Measurements from ENCODE around the gene PRDM8. TPM values are rescaled to one million over a fixed set of nuclear protein-coding genes. Genes with fewer than 3 reads are reported as not detected.

PRDM8 gene
- 1 to 10 TPM in 1 of 2 donors, under 1 TPM in 1; 0.82 to 1.6 TPM for total RNA-seq

DNA sequence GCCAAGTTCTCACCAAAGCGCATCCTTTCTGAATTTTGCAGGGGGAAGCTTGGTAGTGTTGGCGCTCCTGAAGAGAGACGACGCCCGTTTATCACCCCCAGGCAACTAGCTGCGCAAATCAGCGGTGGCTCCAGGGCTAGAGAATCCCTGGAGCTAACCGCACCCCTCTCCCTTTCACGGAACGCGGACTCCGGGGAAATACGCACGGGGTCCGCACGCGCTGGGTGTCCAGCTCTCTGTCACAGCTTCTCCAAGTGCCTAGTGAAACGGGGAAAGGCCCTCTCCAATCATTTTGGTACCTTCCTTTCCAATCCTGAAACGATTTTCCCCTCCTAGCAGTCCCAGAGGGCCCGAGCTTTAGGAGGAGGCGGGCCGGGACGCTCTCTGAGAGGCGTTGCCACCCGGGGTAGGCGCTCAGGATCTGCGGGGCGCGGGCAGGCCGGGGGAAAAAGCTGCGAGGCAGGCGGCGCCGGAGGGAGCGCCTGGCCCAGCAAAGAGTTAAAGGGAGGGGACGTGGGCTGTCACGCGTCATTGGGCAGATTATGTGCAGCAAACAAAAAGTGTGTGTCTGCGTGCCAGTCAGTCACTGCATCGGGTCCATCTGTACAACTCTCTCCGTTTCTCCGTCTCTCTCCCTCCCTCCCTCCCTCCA lies at the start of gene PRDM8:
TSS of gene PRDM8 (plus strand) at position 582 of the 652 bp plus-strand sequence. CDS start 2,578 bp downstream, outside the sequence.
- H3K9ac ChIP-seq (ENCODE audit: low read depth in 2 of 2, low read length in 2 of 2): no peak within 1 kb of the TSS
- H3K4me3 ChIP-seq: peak within 1 kb of the TSS; percentile 9
- H3K4me1 ChIP-seq: no peaks in the 10 kb centered on the region
- no peaks in the 10 kb centered on the region for H3K36me3 ChIP-seq
- no peaks in the 10 kb centered on the region for H3K9me3 ChIP-seq
- no peak within 1 kb of the TSS for H3K27ac ChIP-seq
- peaks cover 19% of the 10 kb centered on the region for H3K27me3 ChIP-seq
- TF ChIP-seq CTCF (IDR thresholded peaks at IDR 0.05): no peak
- no peak for DNase-seq
- intact Hi-C loops (cut with DNase I): no loop called here

DNA sequence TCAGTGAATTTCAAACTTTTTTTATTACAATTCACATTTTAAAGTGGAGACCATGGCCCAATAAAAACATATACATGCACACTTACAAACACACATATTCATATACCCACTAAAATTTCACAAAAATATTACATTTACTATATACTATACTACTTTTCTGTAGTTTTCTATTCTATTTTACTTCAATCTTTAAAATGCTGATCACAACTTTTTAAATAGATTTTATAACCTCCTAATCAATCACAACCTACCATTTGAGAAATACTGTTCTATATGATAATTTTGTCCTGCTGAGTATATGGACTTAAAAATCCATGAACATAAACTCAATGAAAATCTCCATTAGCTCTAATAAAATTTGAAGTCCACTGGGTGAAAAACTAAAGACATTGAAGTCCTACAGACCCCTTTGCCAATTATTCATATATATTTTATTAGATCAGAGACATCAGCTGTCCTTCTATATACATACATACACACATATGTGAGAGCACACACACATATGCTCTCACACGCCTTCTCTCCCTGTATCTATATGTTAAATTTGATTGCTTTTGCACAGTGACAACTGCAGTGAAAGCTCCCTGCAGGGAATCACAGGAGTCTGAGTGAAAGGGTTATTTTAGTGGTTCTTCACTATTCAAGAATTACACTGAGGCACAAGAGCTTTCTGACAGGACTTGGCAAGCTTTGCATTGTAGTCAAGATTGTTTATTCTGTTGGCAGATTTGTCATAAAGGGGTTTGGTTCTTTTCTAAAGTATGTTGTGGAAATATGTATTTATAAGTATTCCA lies 46.7 kb upstream of the PRDM8 start:
- DNase-seq: no peak
- intact Hi-C loops (cut with DNase I): no loop called here
- Histone ChIP-seq H3K4me3 (no peak overlapping the region), H3K4me1 (no peaks in the 10 kb centered on the region), H3K9me3 (no peaks in the 10 kb centered on the region), H3K27me3 (no peaks in the 10 kb centered on the region), H3K27ac (no peak overlapping the region), H3K9ac (ENCODE audit: low read depth in 2 of 2, low read length in 2 of 2) (no peak overlapping the region), H3K36me3 (no peaks in the 10 kb centered on the region)
- no peak for TF ChIP-seq CTCF (IDR thresholded peaks at IDR 0.05)

DNA sequence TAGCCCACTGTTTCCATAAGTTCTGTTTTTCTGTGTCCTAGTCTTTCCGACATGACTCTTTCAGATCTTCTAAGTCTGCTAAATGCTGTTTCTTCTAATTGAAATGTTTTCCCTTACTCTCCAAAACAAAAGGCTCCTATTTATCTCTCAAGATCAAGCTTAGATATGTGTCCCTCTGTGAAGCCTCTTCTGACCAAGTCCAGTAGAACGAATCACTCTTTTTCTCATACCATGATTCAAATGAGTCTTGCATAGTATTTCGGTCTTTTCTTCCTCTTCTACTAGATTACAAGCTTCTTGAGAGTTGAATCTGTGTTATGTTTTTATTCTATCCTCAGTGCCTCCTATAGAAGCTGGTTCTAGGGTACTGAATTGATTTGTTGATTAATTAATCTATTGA lies 45.3 kb upstream of the PRDM8 start:
- no peak overlapping the region for H3K9ac ChIP-seq (ENCODE audit: low read depth in 2 of 2, low read length in 2 of 2)
- H3K36me3 ChIP-seq: no peaks in the 10 kb centered on the region
- intact Hi-C loops (cut with DNase I): no loop called here
- no peaks in the 10 kb centered on the region for H3K9me3 ChIP-seq
- TF ChIP-seq CTCF (IDR thresholded peaks at IDR 0.05): no peak
- no peaks in the 10 kb centered on the region for H3K27me3 ChIP-seq
- no peaks in the 10 kb centered on the region for H3K4me1 ChIP-seq
- no peak for DNase-seq
- H3K4me3 ChIP-seq: no peak overlapping the region
- no peak overlapping the region for H3K27ac ChIP-seq

DNA sequence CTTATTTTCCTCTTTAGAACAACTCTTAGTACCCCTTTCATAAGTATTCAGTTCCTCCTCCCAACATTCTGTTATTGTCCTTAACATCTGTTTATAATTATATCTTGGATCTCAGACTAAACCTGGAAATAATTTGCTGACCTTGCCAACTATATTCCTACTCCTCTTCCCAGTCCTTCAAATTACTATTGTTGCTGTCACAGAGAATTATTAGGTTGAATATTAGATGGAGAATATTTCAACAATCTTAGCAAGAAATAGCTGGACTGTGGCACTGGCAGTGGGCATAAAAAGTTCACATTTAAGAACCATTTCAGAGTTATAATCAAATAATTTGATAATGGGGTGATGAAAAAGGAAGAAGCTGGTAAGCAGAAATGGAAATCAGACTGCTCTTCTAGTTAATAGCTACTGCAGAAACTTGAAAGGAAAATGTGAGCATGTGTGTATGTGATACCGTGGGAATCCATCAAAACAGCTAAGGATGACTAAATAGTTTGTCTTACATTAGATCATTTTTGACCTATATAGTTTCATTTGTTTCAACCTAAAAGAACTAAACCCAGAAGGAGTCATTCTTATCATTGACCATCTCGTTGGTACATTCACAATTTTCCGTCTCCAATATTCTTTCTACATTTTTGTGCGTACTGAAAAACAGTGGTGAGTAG lies 43.3 kb upstream of the PRDM8 start:
- DNase-seq: no peak
- H3K36me3 ChIP-seq: no peaks in the 10 kb centered on the region
- no peaks in the 10 kb centered on the region for H3K9me3 ChIP-seq
- no peak for TF ChIP-seq CTCF (IDR thresholded peaks at IDR 0.05)
- H3K9ac ChIP-seq (ENCODE audit: low read depth in 2 of 2, low read length in 2 of 2): no peak overlapping the region
- H3K4me3 ChIP-seq: no peak overlapping the region
- H3K27ac ChIP-seq: no peak overlapping the region
- no peaks in the 10 kb centered on the region for H3K4me1 ChIP-seq
- intact Hi-C loops (cut with DNase I): no loop called here
- no peaks in the 10 kb centered on the region for H3K27me3 ChIP-seq

- H3K9ac ChIP-seq (ENCODE audit: low read depth in 2 of 2, low read length in 2 of 2): no peak overlapping the region
- no peak overlapping the region for H3K27ac ChIP-seq
- DNase-seq: no peak
- no peaks in the 10 kb centered on the region for H3K36me3 ChIP-seq
- H3K27me3 ChIP-seq: no peaks in the 10 kb centered on the region
- no peak overlapping the region for H3K4me3 ChIP-seq
- no peaks in the 10 kb centered on the region for H3K4me1 ChIP-seq
- intact Hi-C loops (cut with DNase I): no loop called here
- TF ChIP-seq CTCF (IDR thresholded peaks at IDR 0.05): no peak
- no peaks in the 10 kb centered on the region for H3K9me3 ChIP-seq
Observed at GRCh38 chr4:80154545-80154933, 42.8 kb upstream of the PRDM8 start.
